Left renal pelvis (tissue), 4 donors: Measurements from ENCODE around the gene FRAS1. TPM values are rescaled to one million over a fixed set of nuclear protein-coding genes. Genes with fewer than 3 reads are reported as not detected.

Experiments used
- DNase-seq, 4 donors: peaks; one replicate each; pipeline ENCODE4 v3.0.0-alpha.2; 2013; ENCODE audit warnings: low read depth in 4 of 4, low spot score in 3 of 4
- polyA plus RNA-seq, 4 donors: library from polyadenylated mRNA; unstranded; fragments of 120-200 nt; gene quantifications; one replicate each; pipeline ENCODE4 v1.2.1, GENCODE V29; 2013; ENCODE audit not compliant: insufficient read length in 4 of 4

FRAS1 gene
- polyA plus RNA-seq, 4 donors = 10.2 to 85.5 (median 66.8) TPM

DNA sequence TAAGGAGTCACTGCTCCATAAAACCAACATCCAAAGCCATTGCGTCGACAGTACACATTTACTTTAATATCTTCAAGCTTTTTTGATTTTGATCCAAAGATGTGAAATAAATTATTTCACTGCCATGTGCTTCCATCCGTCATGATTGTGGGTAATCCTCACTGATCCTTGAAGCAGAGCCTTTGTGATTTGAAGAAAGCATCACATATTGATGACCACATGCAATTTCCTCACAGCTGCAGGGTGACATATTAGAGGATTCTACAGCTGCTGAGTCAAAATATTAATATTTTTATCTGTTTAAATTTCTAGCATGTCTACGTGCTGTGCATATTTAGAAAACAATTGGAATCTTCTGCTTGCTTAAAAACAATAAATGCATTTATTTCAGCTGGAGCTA, 297.7 kb downstream of the FRAS1 start:
- no peak for DNase-seq

DNA sequence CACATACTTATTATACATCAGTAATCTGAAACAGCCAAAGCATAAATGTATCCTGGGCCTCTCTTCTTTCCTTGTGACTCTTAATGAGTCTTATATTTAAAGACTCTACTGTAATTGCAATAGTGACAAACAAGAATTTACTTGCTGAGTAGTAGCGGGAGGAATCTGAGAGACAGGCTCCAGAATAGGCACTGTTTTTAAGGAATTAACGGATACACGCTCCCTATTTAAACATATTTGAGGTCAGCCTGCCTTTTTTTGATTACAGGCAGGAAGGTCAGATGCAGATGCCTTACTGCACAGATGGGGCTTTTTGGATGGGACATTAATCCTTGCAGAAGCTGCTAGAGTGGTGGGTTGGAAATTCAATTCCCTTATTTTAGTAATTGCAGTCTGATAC, 298.2 kb downstream of the FRAS1 start:
- DNase-seq = no peak

DNA sequence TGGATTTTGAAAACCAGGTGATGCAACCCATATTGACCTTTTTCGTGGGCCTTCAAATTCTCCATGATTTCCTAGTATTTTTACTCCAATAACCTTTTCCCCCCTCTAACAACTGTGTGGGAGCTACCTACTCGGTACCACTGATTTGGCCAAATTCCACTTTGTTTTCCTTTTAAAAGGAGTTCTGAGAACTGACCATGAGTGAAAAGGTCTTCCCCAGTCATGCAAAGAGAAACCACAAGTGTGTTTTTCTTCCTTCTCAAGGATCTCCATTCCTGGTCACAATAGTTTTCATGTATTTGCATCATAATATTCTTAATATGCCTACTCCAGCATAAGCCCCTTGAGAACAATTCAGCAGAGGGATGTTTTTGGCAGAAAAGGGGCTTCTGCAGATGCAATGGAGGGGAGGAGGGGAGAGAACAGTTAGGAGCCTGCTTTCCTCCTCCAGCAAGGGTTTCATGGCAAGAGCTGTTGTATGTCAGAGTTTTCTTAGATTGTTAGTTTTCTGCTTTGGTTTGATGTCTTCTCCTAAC, 299.2 kb downstream of the FRAS1 start:
- no peak for DNase-seq

DNA sequence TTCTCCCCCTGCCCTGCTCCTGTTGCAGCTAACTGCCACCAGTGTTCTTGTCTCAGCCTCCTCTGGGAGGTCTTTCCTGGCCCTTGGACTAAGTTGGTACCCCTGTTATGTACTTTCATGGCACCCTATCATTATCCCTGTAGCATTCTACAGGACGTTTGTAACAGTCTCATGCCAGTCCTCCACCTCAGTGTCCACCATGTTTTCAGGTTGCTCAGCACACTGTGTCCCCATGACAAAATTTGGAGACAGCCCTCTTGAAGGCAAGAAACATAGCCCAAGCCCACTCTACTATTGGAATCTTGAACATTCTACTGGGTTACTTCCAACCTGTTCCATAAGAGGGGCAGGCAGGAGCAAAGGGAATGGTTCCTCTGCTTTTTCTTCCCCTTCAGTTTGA, 300.0 kb downstream of the FRAS1 start:
- no peak for DNase-seq

DNA sequence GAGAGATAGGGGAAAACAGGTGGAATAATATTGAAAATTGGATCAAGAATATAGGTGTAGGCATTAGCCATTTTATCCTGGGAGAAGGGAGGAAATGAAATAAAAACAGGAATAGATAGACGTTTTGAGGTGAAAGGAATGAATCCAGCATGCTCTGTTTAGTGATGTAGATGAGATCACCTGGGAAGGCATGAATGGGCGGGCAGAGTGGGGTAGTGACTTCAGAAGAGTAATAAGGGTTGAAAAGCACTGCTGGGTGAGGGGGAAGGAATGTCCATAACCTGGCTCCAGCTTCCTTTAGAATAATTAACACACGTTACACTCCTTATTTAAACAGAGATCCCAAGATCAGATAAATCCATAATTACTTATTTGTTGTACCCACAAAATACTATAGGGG, 303.3 kb downstream of the FRAS1 start:
- no peak for DNase-seq

DNA sequence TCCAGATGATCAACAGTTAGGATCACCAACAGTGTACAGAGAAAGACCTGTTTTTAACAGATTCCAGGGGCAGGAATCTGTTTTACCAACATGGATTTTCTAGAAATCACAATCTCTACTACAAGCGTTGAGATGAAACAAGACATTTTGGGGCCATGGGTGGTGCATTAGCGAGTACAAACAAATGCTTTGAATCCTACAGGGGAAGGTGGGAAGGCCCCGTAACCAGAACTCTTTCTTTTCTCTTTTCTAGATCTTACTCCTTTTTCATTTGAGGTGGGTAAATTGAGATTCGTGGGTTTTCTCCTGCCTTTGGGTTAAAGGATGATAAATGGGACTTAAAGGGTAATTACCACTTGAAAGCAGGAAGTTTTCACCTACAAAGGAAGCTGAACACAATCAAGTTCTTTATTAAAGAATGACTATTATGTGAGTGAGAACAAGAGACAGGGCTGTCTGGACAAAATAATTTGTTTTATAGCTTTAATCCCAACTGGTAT, 304.5 kb downstream of the FRAS1 start:
- no peak for DNase-seq

DNA sequence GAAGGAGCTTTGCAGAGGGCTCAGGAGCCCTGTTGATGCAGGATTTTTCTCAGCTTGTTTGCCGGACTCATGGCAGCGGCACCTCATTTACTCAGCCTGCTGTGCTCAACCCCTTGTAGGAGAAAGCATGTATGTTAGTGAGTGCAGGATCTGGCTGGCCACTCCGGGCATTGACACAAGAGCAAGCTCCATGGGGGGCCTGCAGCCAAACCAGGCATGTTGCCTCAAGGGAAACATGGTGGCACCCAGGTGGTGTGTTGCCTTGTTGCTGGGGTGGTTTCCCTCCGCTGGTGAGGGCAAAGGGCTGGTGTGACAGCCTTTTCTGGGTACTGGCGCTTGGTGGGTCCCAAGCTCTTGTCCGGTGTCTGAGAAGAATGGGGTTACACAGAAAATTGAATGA, 305.2 kb downstream of the FRAS1 start:
- DNase-seq = no peak

DNA sequence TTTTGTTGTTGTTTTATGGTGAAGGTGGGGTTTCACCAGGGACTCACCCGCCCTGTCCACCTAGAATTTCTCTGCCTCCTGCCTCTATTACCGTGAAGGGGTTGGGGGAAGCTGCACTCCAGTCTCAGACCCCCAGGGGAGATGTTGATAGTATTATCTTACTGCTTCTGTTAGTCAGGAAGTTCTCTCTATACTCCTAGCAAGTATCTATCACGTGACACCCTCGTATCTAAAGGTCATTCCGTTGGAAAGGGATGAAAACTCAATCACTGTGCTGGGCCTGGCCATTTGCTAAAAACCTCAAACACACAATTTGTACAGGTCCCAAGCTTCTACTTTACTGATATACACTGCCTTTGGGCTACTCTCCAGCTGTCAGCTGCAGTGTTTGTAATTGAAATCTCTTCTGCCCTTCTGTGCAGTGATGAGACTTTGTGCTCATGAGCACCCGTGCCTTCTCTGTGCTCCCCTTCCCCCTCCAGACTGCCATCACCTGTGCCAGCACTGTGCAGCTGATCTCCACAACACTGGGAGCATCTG, 306.0 kb downstream of the FRAS1 start:
- DNase-seq = no peak

DNA sequence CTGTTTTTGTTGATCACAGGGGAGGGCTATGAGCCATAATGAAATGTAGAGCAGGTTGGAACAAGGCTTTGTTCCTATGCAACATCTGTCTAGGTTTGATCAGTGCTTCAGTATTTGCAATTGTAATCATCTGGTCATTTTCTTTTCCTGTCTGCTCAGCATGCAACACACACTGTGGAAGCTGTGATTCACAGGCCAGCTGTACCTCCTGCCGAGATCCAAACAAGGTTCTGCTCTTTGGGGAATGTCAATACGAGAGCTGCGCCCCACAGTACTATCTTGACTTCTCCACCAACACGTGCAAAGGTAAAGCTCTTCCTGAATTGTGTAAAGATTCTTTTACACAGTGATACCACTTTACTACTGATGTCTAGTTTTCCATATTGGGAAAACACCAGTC, 312.6 kb downstream of the FRAS1 start:
- no peak for DNase-seq

DNA sequence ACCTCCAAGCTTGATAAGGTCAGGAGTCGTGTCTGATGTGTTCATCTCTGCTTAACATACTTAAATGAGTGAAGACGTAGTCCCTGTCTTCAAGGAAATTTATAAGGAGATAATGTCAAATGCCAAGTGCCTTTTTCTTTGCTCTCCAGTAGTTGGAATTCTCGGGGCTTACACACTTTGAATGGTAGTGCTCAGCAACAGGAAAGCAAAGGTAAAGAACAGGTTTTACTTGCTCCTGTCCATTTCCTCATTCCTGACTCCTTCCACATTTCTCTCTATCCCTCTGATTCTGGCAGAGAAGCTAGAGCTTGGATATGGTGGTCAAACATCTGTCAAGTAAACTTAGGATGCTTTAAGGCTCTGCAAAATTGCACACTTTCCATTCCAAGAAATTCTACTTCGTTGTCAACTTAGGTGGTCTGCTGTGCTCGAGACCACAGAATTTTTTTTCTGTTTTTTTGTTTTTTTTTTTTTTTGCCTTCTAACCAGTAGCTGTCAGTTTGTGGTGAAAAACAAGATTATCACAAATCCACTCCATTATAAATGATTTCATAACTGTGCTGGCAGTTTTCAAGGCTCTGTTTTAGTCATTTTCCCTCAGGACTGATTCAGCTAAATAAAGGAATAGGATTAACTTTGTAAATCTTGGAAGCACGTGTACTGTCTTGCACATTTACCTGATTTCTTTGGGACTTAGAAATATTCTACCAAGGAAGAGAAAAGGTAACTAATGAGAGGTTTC, 313.7 kb downstream of the FRAS1 start:
- peak in 1 of 4 donors; percentile 6 for DNase-seq

DNA sequence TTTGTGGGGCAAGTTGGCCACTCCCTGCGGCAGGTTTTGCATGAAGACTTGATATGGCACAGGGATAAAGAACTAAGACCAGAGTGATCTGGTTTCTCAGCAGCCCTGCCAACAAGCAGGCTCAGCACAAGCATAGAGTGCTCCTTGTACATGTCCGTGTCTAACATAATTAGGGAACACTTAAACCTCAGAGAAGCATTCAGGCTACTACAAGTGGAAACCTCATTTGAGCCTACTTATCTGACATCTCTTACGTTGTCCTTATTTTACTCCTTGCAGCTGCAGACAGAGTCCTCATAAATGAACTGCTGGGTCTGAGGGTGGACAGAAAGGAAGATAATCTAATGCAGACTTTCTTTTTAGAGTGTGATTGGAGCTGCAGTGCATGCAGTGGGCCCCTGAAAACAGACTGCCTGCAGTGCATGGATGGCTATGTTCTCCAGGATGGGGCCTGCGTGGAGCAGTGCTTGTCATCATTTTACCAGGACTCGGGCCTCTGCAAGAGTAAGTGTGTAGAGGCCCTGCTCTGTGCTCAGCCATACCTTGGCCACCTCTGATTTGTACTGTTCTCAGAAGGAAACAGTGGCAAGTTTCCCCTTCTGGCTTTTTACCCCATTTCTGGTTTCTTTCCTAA, 315.3 kb downstream of the FRAS1 start:
- DNase-seq = no peak

DNA sequence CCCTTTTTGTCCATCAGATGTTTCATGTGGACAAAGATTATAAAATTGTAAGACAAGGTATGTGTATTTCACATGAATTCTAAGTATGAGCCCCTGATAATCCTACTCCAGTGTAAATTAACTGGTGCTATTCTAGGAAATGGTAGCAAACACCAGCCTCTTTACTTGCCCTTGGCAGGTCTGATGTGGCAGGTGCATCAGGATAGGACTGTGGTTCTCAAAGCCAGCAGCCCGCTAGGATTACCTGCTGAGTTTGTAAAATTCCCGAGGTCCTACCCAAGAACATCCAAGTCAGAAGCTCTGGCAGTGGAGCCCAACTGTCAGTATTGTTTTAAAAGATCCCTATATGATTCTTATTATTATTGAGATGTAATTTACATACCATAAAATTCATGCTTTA, 320.4 kb downstream of the FRAS1 start:
- no peak for DNase-seq

DNA sequence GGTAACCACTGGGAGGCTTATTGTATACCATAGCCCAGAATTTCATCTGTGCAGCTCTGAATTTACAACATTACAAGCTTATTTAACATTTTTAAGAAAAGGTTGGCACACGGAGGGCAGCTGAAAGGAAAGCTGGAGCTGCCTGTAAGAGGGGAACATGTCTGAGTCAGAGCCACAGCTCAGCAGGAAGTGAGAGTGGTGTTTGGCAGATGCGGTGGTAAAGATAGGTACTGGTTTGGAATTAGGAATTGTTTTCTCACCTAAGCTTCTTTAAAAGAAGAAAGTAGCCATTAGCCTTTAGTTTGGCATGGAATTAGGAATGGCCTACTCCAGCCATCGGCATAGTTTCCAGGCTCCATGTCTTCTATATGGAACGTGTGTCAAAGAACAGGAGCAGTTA, 321.9 kb downstream of the FRAS1 start:
- DNase-seq = no peak

DNA sequence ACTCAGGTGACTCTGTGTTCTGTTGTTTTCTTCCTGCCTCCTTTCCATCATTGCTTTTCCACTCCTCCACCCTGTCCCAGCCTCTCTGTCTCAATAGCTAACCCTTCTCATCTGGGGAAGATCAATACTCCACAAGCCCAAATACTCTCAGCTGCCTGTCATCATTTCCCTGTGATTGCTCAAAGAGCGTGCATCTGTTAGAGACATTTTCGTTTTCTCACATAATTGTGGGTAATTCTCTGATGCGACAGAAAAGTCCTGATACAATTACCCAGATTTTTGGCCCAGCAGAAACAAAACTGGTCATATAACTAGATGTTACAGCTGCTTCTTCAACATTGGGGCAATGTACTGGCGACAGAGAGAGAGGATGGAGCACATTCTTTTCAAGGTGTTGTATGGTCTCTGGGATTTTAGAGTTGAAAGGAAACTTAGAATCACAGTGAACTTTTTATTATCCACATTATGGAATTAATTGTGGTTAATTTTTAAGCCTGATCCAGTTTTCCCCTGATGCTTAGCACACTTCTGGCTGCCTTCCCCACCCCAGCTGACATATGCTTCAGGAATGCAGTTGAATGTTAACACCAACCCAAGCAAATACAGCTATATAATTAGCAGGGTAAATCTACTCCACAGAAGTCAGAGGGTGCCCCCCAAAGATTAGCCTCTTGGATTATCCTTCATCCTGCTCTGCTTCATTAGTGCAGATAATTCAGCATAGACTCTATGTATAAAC, 323.0 kb downstream of the FRAS1 start:
- no peak for DNase-seq

DNA sequence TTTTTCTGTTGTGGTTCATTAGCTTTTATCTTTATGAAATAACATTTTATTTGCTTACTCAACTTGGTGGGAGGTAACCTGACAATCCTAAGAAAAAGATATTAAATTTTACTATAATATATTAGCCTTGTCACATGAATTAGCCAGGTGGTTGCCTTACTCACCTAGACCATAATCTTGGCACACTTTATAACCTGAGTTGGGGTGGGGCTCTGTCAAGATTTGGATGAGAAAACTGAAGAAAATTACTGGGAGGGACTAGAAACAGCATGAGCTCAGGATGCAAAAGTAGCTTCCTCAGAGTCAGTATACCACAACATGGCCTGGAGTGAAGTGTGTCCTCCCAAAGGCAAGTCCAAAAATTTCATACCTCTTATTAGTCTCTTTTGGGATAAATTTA, 329.6 kb downstream of the FRAS1 start:
- no peak for DNase-seq

DNA sequence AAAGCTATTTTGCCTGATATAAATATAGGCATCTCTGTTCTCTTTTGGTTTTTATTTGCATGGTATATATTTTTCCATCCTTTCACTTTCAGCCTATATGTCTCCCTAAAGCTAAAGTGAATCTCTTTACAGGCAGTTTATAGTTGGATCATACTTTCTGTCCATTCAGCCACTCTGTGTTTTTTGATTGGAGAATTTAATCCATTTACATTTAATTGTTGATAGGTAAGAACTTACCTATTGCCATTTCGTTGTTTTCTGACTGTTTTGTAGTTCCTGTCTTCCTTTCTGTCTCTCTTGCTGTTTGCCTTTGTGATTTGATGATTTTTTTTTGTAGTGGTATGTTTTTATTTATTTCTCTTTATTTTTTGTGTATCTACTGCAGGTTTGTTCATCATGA, 338.5 kb downstream of the FRAS1 start:
- no peak for DNase-seq

DNA sequence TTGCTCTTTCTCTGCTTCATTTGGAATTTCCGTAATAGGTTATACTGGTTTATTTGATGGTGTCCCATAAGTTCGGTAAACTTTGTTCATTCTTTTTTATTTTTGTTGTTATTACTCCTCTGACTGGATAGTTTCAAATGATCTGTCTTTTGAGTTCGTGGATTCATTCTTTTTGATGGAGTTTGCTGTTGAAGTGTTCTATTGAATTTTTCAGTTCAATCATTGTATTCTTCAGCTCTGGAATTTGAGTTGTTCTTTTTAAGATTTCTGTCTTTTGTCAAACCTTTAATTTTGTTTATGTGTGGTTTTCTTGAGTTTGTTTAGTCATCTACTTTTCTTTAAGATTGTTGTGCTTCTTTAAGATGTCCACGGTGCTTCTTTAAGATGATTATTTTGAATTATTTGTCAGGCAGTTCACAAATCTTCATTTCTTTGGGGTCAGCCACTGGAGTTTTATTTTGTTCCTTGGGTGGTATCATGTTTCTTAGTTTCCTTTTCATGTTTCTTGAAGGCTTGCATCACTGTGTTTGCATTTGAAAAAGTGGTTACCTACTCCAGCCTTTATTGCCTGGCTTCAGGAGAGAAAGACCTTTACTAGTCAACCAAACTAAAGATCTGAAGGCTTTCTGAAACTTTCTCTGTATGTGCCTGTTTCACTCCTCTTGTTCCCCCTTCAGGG, 339.6 kb downstream of the FRAS1 start:
- no peak for DNase-seq

DNA sequence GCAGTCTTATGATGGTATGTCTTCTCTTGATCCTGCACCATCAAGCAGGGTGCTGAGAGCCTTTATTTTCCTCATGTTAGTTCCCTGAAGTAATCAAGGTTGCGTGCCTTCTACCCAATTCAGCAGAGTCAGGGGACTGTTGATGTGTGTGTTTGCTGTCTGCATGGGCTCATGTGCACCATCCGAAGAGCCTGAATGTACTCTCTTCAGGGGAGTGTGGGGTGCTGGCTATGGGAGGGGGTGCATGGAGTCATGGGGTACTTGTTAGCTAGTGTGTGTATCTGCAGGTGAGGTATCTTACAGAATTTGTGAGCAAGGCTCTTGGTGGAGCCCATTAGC, 340.1 kb downstream of the FRAS1 start:
- DNase-seq = no peak

DNA sequence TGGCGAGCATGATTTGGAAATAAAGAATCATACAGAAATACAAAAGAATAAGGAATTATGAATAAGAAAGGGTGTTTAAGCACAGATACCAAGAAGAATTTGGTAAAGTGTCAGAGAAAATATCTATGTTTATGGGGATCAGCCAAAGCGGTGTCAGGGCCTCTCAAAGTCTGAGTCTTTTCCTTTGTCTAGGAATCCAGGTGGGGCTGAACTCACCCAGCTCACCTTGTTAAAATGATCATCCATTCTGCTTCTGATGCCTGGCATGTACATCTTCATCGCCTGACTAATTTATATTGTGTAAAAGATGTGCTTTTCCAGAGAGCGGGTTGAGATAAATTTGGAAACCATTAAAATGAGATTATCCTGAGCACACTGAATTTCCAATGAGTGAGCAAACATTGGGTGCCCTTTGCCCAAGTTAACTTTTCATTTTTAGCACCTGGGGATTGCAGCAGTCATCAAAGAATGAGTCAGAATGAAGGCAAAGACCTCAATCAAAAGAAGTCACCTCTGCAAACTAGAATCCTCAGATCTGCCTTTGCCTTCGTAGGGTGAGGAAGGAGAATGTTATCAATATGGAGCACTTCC, 352.6 kb downstream of the FRAS1 start:
- no peak for DNase-seq

DNA sequence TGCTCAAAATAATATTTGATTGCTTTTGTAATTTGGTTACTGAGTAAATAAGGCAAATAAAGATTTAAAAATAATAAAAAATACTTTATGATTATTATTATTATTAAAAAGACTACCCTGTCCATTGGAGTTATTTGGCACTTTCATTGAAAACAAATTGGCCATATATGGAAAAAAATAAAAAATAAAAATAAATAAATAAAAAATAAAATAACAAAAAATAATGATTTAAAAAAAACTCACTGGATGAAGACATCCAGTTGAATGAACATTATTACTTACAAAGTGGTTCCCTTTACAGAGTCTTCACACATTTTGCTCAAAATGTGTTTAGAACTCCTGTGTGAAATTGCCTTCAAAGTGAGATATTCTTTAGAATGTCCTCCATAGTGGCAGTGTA, 353.1 kb downstream of the FRAS1 start:
- no peak for DNase-seq
